GM12892 (cell line): ENCODE results near the gene TSPYL6.

ENCODE experiments used
- DNase-seq: peaks from one replicate; pipeline ENCODE4 v3.0.0; 2011; ENCODE audit not compliant: insufficient read length
- FAIRE-seq: peaks from 2 replicates; lab custom pipeline; 2011; peaks lifted over from hg19 to GRCh38; lab: Jason Lieb, UNC
- POLR2A ChIP-seq: IDR thresholded peaks from 2 replicates; pipeline ENCODE4 v1.6.1; 2011; ENCODE audit warnings: low read depth, low read length, control low read depth
- POLR2AphosphoS5 ChIP-seq: IDR thresholded peaks from 2 replicates; pipeline ENCODE4 v1.6.1; 2011; ENCODE audit warnings: low read depth, low read length, control low read depth
- TAF1 ChIP-seq: IDR thresholded peaks from 2 replicates; pipeline ENCODE4 v1.6.1; 2011; ENCODE audit warnings: low read depth, mild to moderate bottlenecking, control low read depth, low read length, borderline replicate concordance

Gene TSPYL6

GRCh38 chr2:54249629-54250028 lies 6.4 kb downstream of the TSPYL6 start:
- DNase-seq, result no peak
- TF ChIP-seq TAF1, result no peak
- TF ChIP-seq POLR2AphosphoS5, result no peak
- TF ChIP-seq POLR2A, result no peak

GRCh38 chr2:54247115-54247514 lies 8.9 kb downstream of the TSPYL6 start:
- DNase-seq (no peak), FAIRE-seq (no peak)
- TF ChIP-seq TAF1 (no peak), POLR2A (no peak), POLR2AphosphoS5 (no peak)

More at GRCh38 chr2:54249629-54250028, 6.4 kb downstream of the TSPYL6 start:
- FAIRE-seq, result no peak

- FAIRE-seq (no peak), DNase-seq (no peak)
- TF ChIP-seq POLR2A, result no peak
- no peak for TF ChIP-seq POLR2AphosphoS5
- TF ChIP-seq TAF1, result no peak
These were observed 15.2 kb downstream of the TSPYL6 start for GRCh38 chr2:54240515-54241469.

DNA sequence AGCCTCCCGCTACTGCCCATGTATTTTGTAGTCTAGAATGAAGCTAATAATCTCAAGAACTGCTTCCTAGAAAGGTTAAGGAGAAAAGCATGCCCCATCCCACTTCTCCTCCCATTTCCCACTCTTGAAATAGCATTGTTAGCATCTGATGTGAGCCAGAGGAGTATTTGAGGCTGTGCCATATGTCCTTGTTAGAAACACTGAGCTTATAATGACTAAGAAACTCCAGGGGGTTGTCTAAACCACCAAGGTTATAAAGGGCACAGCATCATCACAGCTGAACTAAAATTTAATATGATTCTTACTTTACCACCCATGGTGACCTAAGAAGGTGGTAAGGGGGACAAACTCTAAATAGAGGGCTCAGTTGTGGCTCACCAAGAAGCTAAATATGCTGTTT lies 16.6 kb downstream of the TSPYL6 start:
- FAIRE-seq (no peak), DNase-seq (no peak)
- TF ChIP-seq POLR2AphosphoS5 (no peak), POLR2A (no peak), TAF1 (no peak)

DNA sequence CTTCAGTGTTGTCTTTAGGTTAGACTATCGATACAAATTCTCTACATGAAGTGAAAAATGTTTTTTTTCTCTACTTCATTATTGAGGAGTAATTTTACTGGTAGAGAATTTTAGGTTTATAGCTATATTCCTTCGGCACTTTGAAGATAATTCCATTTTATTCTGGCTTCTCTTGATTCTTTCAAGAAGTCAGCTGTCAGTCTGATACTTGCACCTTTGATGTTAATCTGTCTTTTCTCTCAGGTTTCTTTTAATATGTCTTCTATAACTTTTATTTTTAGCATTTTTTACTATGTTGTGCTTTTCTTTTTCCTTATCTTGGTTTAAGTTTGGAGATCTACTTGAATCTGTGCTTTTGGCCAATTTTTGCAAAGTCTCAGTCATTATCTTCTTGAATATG lies 18.6 kb downstream of the TSPYL6 start:
- DNase-seq, result no peak
- FAIRE-seq, result no peak
- TF ChIP-seq TAF1, result no peak
- no peak for TF ChIP-seq POLR2AphosphoS5
- TF ChIP-seq POLR2A, result no peak

- DNase-seq (no peak), FAIRE-seq (no peak)
- no peak for TF ChIP-seq POLR2AphosphoS5
- no peak for TF ChIP-seq TAF1
- no peak for TF ChIP-seq POLR2A
These were observed 22.0 kb downstream of the TSPYL6 start for GRCh38 chr2:54233832-54234649.

GRCh38 chr2:54228945-54229344 lies 27.1 kb downstream of the TSPYL6 start:
- DNase-seq, result no peak
- FAIRE-seq, result no peak
- no peak for TF ChIP-seq POLR2A
- TF ChIP-seq POLR2AphosphoS5, result no peak

GRCh38 chr2:54227798-54228197 lies 28.2 kb downstream of the TSPYL6 start:
- FAIRE-seq (no peak), DNase-seq (no peak)
- no peak for TF ChIP-seq TAF1
- no peak for TF ChIP-seq POLR2AphosphoS5
- no peak for TF ChIP-seq POLR2A

GRCh38 chr2:54226260-54226659 lies 29.8 kb downstream of the TSPYL6 start:
- DNase-seq, result no peak
- TF ChIP-seq TAF1 (no peak), POLR2A (no peak), POLR2AphosphoS5 (no peak)
- FAIRE-seq, result no peak

DNA sequence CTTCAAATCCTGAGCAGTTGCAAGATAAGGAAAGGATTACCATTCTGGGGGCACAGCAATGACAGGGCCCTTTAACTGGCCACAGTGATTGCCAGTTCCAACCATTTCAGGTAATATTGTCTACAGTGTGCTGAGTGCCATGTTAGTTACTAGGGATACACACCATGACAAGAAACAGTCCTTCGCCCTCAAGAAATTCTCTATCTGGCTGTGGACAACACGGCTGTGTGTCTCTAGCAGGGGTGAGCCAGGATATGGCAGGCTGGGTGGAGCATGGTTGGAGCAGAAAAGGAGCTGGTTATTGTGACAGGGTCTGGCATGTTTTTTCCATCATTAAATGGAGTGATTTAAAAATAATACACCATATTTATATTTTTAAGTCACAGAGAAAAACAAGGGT lies 31.0 kb downstream of the TSPYL6 start:
- FAIRE-seq (no peak), DNase-seq (no peak)
- TF ChIP-seq POLR2A (no peak), TAF1 (no peak), POLR2AphosphoS5 (no peak)

- DNase-seq, result no peak
- no peak for TF ChIP-seq TAF1
- FAIRE-seq, result no peak
These were observed 42.9 kb downstream of the TSPYL6 start for GRCh38 chr2:54213082-54213481.
